Measurements from ENCODE around the gene EPN3.

EPN3 gene

GRCh38 chr17:50533720-50534148 is 1.2 kb downstream of the EPN3 start:
- in situ Hi-C loops (cut with MboI; ENCODE audit: low sequenced_read_pairs), result no loop called here

GRCh38 chr17:50534222-50534978 is 1.9 kb downstream of the EPN3 start:
- in situ Hi-C loops (cut with MboI; ENCODE audit: low sequenced_read_pairs), result no loop called here

- in situ Hi-C loops (cut with MboI; ENCODE audit: low sequenced_read_pairs), result no loop called here
Measured at GRCh38 chr17:50534979-50535326, 2.4 kb downstream of the EPN3 start.

GRCh38 chr17:50535407-50535806 is 2.9 kb downstream of the EPN3 start:
- in situ Hi-C loops (cut with MboI; ENCODE audit: low sequenced_read_pairs), result no loop called here

- in situ Hi-C loops (cut with MboI; ENCODE audit: low sequenced_read_pairs), result no loop called here
Measured at GRCh38 chr17:50536683-50537646, 4.4 kb downstream of the EPN3 start.

- in situ Hi-C loops (cut with MboI; ENCODE audit: low sequenced_read_pairs), result no loop called here
Measured at GRCh38 chr17:50537721-50538548, 5.4 kb downstream of the EPN3 start.

GRCh38 chr17:50538549-50539410 is 6.2 kb downstream of the EPN3 start:
- in situ Hi-C loops (cut with MboI; ENCODE audit: low sequenced_read_pairs), result no loop called here

GRCh38 chr17:50539762-50540559 is 7.4 kb downstream of the EPN3 start:
- in situ Hi-C loops (cut with MboI; ENCODE audit: low sequenced_read_pairs), result no loop called here

- in situ Hi-C loops (cut with MboI; ENCODE audit: low sequenced_read_pairs), result no loop called here
Measured at GRCh38 chr17:50540560-50541401, 8.2 kb downstream of the EPN3 start.

GRCh38 chr17:50541402-50541715 is 8.8 kb downstream of the EPN3 start:
- in situ Hi-C loops (cut with MboI; ENCODE audit: low sequenced_read_pairs), result no loop called here

GRCh38 chr17:50541716-50542688 is 9.5 kb downstream of the EPN3 start:
- in situ Hi-C loops (cut with MboI; ENCODE audit: low sequenced_read_pairs), result no loop called here

- in situ Hi-C loops (cut with MboI; ENCODE audit: low sequenced_read_pairs), result no loop called here
Measured at GRCh38 chr17:50542795-50543774, 10.6 kb downstream of the EPN3 start.

- in situ Hi-C loops (cut with MboI; ENCODE audit: low sequenced_read_pairs), result no loop called here
Measured at GRCh38 chr17:50544516-50544915, 12.0 kb downstream of the EPN3 start.

- in situ Hi-C loops (cut with MboI; ENCODE audit: low sequenced_read_pairs), result no loop called here
Measured at GRCh38 chr17:50545311-50545710, 12.8 kb downstream of the EPN3 start.

GRCh38 chr17:50546701-50547034 is 14.1 kb downstream of the EPN3 start:
- in situ Hi-C loops (cut with MboI; ENCODE audit: low sequenced_read_pairs), result no loop called here

- in situ Hi-C loops (cut with MboI; ENCODE audit: low sequenced_read_pairs), result no loop called here
Measured at GRCh38 chr17:50547035-50547735, 14.7 kb downstream of the EPN3 start, which contains the start of gene SPATA20. TSS of gene SPATA20 (plus strand) at chr17:50547174. CDS start at chr17:50547209, 35 bp downstream.

Measured in hTERT RPE-1 (cell line).